ENCODE results near the gene TAF11L7.
"Not testable (repeated sequence)": the region's sequence is repeated elsewhere in the genome, so short reads cannot be mapped to it uniquely, and the experiment has no call there.

The TAF11L7 gene

GRCh38 chr5:17585658-17586057 lies at the start of gene TAF11L7:
Gene TAF11L7, minus strand, starts transcription at chr5:17585758.
- DNase-seq (ENCODE audit: low read depth, low spot score); in situ Hi-C loops (cut with HindIII; ENCODE audit: low sequenced_read_pairs); H3K4me3 ChIP-seq (ENCODE audit: low read depth, low read length): not testable (repeated sequence)

GRCh38 chr5:17634160-17634559 lies 48.6 kb upstream of the TAF11L7 start, which contains the start of gene TAF11L14:
Gene TAF11L14, plus strand, starts transcription at chr5:17634460.
- DNase-seq (ENCODE audit: low read depth, low spot score): no peak
- TF ChIP-seq CTCF (IDR thresholded peaks at IDR 0.05; ENCODE audit: low read depth, low read length): no peak
- no peak within 1 kb of the TSS for H3K4me3 ChIP-seq (ENCODE audit: low read depth, low read length)
- in situ Hi-C loops (cut with HindIII; ENCODE audit: low sequenced_read_pairs): no loop called here

GRCh38 chr5:17631788-17632187 lies 46.2 kb upstream of the TAF11L7 start, which contains the start of gene TAF11L13:
Gene TAF11L13, plus strand, starts transcription at chr5:17632088.
- DNase-seq (ENCODE audit: low read depth, low spot score); in situ Hi-C loops (cut with HindIII; ENCODE audit: low sequenced_read_pairs); H3K4me3 ChIP-seq (ENCODE audit: low read depth, low read length): not testable (repeated sequence)

- DNase-seq (ENCODE audit: low read depth, low spot score): no peak
- TF ChIP-seq CTCF (IDR thresholded peaks at IDR 0.05; ENCODE audit: low read depth, low read length): no peak
- in situ Hi-C loops (cut with HindIII; ENCODE audit: low sequenced_read_pairs): no loop called here
- no peak overlapping the region for H3K4me3 ChIP-seq (ENCODE audit: low read depth, low read length)
Observed at GRCh38 chr5:17625686-17626085, 40.1 kb upstream of the TAF11L7 start.

GRCh38 chr5:17620627-17621026 lies 35.1 kb upstream of the TAF11L7 start:
- peak; percentile 5 for TF ChIP-seq CTCF (IDR thresholded peaks at IDR 0.05; ENCODE audit: low read depth, low read length)
- no peak for DNase-seq (ENCODE audit: low read depth, low spot score)
- in situ Hi-C loops (cut with HindIII; ENCODE audit: low sequenced_read_pairs): no loop called here
- H3K4me3 ChIP-seq (ENCODE audit: low read depth, low read length): no peak overlapping the region

GRCh38 chr5:17619354-17619753 lies 33.8 kb upstream of the TAF11L7 start:
- H3K4me3 ChIP-seq (ENCODE audit: low read depth, low read length): no peak overlapping the region
- in situ Hi-C loops (cut with HindIII; ENCODE audit: low sequenced_read_pairs): no loop called here
- no peak for TF ChIP-seq CTCF (IDR thresholded peaks at IDR 0.05; ENCODE audit: low read depth, low read length)
- DNase-seq (ENCODE audit: low read depth, low spot score): no peak

GRCh38 chr5:17614872-17615605 lies 29.5 kb upstream of the TAF11L7 start:
- in situ Hi-C loops (cut with HindIII; ENCODE audit: low sequenced_read_pairs): no loop called here
- H3K4me3 ChIP-seq (ENCODE audit: low read depth, low read length): no peak overlapping the region
- no peak for DNase-seq (ENCODE audit: low read depth, low spot score)
- TF ChIP-seq CTCF (IDR thresholded peaks at IDR 0.05; ENCODE audit: low read depth, low read length): no peak

GRCh38 chr5:17610092-17610491 lies 24.5 kb upstream of the TAF11L7 start, which contains the start of gene TAF11L12:
Gene TAF11L12, plus strand, starts transcription at chr5:17610392.
- H3K4me3 ChIP-seq (ENCODE audit: low read depth, low read length); DNase-seq (ENCODE audit: low read depth, low spot score); in situ Hi-C loops (cut with HindIII; ENCODE audit: low sequenced_read_pairs): not testable (repeated sequence)

- H3K4me3 ChIP-seq (ENCODE audit: low read depth, low read length); DNase-seq (ENCODE audit: low read depth, low spot score); in situ Hi-C loops (cut with HindIII; ENCODE audit: low sequenced_read_pairs): not testable (repeated sequence)
Observed at GRCh38 chr5:17607461-17607860, 21.9 kb upstream of the TAF11L7 start.
